Measurements from ENCODE around the gene EIF2A. TPM values are rescaled to one million over a fixed set of nuclear protein-coding genes. Genes with fewer than 3 reads are reported as not detected.

The EIF2A gene
- total and polyA plus RNA-seq, 2 of the 13 experiments (the other 11 are each of a cell fraction or from before 2014, with no cell fraction given) = 124 to 139 TPM

DNA sequence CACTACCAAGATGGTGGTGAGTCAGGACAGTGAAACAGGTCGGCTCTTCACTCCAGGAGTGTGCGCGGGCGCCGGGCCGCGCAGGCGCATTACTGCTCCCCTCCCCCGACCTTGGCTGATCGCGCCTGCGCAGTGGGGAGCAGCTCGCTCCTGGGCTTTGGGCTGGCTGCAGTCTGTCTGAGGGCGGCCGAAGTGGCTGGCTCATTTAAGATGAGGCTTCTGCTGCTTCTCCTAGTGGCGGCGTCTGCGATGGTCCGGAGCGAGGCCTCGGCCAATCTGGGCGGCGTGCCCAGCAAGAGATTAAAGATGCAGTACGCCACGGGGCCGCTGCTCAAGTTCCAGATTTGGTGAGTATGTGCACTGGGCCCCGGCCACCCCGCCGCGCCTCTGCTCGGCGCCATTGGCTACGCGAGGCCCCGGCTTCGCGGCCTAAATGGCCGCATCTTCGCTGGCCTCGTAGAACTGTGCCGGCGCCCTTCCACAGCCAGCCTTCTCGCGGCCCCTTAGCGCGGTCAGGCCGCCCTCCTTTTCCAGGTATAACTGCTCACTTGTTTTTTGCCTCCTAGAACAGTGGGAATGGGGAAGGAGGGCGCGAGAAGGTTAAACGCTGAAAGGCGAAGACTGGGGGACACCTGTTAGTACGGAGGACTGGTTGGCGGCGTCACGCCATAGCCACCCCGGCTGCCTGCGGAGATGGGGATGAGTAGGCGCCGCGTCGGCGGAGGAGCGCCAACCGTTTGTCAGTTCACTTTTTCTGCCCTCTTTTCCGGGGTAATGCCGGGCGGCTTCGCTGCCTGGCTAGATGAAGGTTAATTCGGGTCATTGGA is 56.8 kb downstream of the EIF2A start, which contains the start of gene SELENOT (continued):
- TF ChIP-seq ZNF530 (CRISPR knock-in tag; IDR thresholded peaks at IDR 0.05; ENCODE audit: low read depth) (no peak; the same call in 1 of the 2 replicates), KLF13 (CRISPR knock-in tag; IDR thresholded peaks at IDR 0.05) (no peak), FOSL1 (CRISPR knock-in tag; IDR thresholded peaks at IDR 0.05; ENCODE audit: borderline replicate concordance) (no peak), CBX2 (IDR thresholded peaks at IDR 0.05; ENCODE audit: low read depth, low read length) (no peak), CBX2 (CRISPR knock-in tag; IDR thresholded peaks at IDR 0.05; ENCODE audit: low read depth) (peak; percentile 78; the same call in 1 of the 2 replicates), ATF7-NPFF (CRISPR knock-in tag; IDR thresholded peaks at IDR 0.05; ENCODE audit: low read depth) (no peak; the same call in 1 of the 2 replicates), CHD2 (IDR thresholded peaks at IDR 0.05; ENCODE audit: low read depth, low read length) (no peak), ATAD3A (CRISPR knock-in tag; IDR thresholded peaks at IDR 0.05) (no peak), ADNP (CRISPR knock-in tag; IDR thresholded peaks at IDR 0.05) (no peak), FOXA1 (IDR thresholded peaks at IDR 0.05) (no peak), FOXA1 (CRISPR knock-in tag; IDR thresholded peaks at IDR 0.05) (0 out of 2 replicates have a peak, but pooled peaks have one; percentile 0), ZNF879 (CRISPR knock-in tag; IDR thresholded peaks at IDR 0.05) (0 out of 2 replicates have a peak, but pooled peaks have one; percentile 73)
- TF ChIP-seq, protein P1, sequence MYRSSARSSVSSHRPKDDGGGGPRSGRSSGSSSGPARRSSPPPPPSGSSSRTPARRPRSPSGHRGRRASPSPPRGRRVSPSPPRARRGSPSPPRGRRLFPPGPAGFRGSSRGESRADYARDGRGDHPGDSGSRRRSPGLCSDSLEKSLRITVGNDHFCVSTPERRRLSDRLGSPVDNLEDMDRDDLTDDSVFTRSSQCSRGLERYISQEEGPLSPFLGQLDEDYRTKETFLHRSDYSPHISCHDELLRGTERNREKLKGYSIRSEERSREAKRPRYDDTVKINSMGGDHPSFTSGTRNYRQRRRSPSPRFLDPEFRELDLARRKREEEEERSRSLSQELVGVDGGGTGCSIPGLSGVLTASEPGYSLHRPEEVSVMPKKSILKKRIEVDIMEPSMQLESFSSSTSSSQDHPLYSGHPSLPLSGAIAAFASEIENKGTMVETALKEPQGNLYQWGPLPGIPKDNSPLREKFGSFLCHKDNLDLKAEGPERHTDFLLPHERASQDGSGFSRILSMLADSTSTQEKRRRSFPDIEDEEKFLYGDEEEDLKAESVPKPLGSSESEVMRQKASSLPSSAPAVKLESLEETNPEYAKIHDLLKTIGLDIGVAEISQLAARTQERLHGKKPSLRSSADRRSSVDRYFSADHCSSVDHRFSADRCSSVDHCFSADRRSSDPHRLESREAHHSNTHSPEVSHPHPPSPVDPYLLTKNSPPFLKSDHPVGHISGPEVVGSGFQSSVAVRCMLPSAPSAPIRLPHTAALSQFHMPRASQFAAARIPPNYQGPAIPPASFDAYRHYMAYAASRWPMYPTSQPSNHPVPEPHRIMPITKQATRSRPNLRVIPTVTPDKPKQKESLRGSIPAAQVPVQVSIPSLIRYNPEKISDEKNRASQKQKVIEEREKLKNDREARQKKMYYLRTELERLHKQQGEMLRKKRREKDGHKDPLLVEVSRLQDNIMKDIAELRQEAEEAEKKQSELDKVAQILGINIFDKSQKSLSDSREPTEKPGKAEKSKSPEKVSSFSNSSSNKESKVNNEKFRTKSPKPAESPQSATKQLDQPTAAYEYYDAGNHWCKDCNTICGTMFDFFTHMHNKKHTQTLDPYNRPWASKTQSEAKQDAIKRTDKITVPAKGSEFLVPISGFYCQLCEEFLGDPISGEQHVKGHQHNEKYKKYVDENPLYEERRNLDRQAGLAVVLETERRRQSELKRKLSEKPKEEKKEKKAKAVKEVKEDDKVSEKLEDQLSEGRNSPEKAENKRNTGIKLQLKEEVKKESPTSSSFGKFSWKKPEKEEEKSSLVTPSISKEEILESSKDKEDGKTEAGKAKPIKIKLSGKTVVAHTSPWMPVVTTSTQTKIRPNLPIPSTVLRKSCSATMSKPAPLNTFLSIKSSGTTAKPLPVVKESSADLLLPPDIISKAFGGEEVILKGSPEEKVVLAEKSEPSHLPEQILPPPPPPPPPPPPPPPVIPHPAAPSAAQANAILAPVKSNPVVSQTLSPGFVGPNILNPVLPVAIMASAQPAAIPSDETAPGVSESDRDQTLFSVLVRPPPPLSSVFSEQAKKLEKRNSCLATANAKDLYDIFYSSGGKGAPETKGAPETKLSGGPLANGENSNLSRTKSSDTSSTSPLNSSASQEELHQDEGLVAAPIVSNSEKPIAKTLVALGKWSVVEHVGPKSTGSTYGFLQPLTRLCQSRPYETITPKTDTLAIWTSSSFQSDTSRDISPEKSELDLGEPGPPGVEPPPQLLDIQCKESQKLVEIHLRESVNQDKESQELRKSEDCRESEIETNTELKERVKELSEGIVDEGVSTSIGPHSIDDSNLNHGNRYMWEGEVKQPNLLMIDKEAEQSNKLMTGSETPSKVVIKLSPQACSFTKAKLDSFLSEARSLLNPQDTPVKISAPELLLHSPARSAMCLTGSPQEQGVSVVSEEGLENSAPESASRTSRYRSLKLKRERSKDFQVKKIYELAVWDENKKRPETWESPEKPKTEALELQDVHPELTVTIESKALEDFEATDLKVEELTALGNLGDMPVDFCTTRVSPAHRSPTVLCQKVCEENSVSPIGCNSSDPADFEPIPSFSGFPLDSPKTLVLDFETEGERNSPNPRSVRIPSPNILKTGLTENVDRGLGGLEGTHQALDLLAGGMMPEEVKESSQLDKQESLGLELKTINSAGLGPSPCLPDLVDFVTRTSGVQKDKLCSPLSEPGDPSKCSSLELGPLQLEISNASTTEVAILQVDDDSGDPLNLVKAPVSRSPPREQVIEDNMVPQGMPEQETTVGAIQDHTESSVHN (CRISPR knock-in tag; IDR thresholded peaks at IDR 0.05) = no peak
- TF ChIP-seq, protein P2, sequence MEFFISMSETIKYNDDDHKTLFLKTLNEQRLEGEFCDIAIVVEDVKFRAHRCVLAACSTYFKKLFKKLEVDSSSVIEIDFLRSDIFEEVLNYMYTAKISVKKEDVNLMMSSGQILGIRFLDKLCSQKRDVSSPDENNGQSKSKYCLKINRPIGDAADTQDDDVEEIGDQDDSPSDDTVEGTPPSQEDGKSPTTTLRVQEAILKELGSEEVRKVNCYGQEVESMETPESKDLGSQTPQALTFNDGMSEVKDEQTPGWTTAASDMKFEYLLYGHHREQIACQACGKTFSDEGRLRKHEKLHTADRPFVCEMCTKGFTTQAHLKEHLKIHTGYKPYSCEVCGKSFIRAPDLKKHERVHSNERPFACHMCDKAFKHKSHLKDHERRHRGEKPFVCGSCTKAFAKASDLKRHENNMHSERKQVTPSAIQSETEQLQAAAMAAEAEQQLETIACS (CRISPR knock-in tag; IDR thresholded peaks at IDR 0.05) = peak; percentile 45; the same call in 1 of the 2 replicates
- TF ChIP-seq, protein P3, sequence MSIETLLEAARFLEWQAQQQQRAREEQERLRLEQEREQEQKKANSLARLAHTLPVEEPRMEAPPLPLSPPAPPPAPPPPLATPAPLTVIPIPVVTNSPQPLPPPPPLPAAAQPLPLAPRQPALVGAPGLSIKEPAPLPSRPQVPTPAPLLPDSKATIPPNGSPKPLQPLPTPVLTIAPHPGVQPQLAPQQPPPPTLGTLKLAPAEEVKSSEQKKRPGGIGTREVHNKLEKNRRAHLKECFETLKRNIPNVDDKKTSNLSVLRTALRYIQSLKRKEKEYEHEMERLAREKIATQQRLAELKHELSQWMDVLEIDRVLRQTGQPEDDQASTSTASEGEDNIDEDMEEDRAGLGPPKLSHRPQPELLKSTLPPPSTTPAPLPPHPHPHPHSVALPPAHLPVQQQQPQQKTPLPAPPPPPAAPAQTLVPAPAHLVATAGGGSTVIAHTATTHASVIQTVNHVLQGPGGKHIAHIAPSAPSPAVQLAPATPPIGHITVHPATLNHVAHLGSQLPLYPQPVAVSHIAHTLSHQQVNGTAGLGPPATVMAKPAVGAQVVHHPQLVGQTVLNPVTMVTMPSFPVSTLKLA (IDR thresholded peaks at IDR 0.05) = no peak
- TF ChIP-seq, protein P4, sequence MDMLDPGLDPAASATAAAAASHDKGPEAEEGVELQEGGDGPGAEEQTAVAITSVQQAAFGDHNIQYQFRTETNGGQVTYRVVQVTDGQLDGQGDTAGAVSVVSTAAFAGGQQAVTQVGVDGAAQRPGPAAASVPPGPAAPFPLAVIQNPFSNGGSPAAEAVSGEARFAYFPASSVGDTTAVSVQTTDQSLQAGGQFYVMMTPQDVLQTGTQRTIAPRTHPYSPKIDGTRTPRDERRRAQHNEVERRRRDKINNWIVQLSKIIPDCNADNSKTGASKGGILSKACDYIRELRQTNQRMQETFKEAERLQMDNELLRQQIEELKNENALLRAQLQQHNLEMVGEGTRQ (IDR thresholded peaks at IDR 0.05; ENCODE audit: low read depth, low read length) = no peak
- TF ChIP-seq, protein P4 (CRISPR knock-in tag; IDR thresholded peaks at IDR 0.05; ENCODE audit: borderline replicate concordance) = no peak
